Measurements from ENCODE around the gene CLPTM1. TPM values are rescaled to one million over a fixed set of nuclear protein-coding genes. Genes with fewer than 3 reads are reported as not detected.

The CLPTM1 gene
- total RNA-seq, 1 donor from 2014 or later: 98.8 TPM

DNA sequence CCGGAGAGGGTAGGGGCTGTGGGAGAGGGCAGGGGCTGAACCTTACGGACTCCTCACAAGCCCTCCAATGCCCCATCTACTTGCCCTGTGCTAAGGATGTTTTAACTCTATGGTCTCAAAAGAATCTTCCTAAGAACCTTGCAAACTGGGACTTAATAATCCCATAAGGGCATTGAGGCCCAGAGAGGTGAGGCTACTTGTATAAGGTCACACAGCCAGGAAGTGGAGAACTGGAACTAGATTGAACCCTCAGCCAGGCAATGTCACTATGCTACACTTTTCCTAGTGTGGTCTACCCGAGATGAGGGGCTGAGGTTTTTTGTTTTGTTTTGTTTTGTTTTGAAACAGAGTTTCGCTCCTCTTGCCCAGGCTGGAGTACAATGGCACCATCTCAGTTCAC lies 23.6 kb upstream of the CLPTM1 start:
- Mint-ChIP-seq H3K27ac (no peak overlapping the region), H3K4me3 (ENCODE audit: low read depth) (no peak overlapping the region), H3K27me3 (no peaks in the 10 kb centered on the region), H3K4me1 (ENCODE audit: low read depth) (peaks cover 17% of the 10 kb centered on the region), H3K36me3 (ENCODE audit: insufficient read depth) (no peaks in the 10 kb centered on the region), H3K9me3 (ENCODE audit: low read depth) (no peaks in the 10 kb centered on the region)
- no peak for DNase-seq (ENCODE audit: low spot score, unreplicated experiment)
- TF ChIP-seq, protein P1, sequence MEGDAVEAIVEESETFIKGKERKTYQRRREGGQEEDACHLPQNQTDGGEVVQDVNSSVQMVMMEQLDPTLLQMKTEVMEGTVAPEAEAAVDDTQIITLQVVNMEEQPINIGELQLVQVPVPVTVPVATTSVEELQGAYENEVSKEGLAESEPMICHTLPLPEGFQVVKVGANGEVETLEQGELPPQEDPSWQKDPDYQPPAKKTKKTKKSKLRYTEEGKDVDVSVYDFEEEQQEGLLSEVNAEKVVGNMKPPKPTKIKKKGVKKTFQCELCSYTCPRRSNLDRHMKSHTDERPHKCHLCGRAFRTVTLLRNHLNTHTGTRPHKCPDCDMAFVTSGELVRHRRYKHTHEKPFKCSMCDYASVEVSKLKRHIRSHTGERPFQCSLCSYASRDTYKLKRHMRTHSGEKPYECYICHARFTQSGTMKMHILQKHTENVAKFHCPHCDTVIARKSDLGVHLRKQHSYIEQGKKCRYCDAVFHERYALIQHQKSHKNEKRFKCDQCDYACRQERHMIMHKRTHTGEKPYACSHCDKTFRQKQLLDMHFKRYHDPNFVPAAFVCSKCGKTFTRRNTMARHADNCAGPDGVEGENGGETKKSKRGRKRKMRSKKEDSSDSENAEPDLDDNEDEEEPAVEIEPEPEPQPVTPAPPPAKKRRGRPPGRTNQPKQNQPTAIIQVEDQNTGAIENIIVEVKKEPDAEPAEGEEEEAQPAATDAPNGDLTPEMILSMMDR (IDR thresholded peaks at IDR 0.05; ENCODE audit: unreplicated experiment): no peak

DNA sequence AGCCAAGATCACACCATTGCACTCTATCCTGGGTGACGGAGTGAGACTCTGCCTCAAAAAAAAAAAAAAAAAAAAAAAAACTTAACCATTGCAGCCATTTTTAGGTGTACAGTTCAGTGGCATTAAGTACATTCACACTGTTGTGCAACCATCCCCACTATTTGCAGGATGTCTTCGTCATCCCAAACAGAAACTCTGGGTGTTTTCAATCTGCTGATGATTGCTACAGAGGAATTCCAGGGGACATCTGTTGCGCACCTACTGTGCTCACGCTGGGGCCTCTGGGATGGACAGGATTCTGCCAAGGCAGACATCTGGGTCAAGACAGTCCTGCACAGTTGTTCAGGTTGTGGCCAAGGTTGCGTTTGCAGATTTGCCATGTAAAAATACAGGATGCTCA lies 15.5 kb upstream of the CLPTM1 start:
- no peak overlapping the region for H3K27ac Mint-ChIP-seq
- H3K36me3 Mint-ChIP-seq (ENCODE audit: insufficient read depth): no peaks in the 10 kb centered on the region
- H3K4me1 Mint-ChIP-seq (ENCODE audit: low read depth): peaks cover 6% of the 10 kb centered on the region
- TF ChIP-seq, protein P1 (IDR thresholded peaks at IDR 0.05; ENCODE audit: unreplicated experiment): no peak
- H3K9me3 Mint-ChIP-seq (ENCODE audit: low read depth): no peaks in the 10 kb centered on the region
- H3K4me3 Mint-ChIP-seq (ENCODE audit: low read depth): no peak overlapping the region
- DNase-seq (ENCODE audit: low spot score, unreplicated experiment): no peak
- H3K27me3 Mint-ChIP-seq: no peaks in the 10 kb centered on the region

DNA sequence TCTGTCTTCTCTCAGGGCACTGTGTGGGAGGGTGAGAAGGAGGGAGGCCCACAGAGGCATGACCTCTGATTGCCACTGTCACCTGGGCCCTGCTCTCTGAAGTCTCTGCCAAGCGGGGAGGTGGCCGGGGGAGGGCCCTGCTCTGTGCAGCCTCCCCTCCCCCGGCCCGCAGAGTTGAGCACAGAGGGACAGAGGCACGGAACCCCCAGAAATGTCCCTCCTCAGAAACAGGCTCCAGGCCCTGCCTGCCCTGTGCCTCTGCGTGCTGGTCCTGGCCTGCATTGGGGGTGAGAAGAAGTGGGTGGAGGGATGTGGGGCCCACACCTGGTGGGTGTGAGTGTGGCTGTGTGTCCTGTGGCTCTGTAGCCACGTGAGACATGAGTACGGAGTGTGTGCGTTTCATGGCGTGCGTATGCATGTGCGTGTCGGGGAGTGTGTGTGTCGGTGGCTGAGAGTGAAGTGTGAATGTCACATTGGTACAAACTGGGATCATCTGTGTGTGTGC lies 13.1 kb upstream of the CLPTM1 start, which contains the start of gene APOC4:
APOC4 (plus strand) TSS at position 171 of the 505 bp plus-strand sequence; CDS start at position 212, 41 bp downstream.
- TF ChIP-seq, protein P1 (IDR thresholded peaks at IDR 0.05; ENCODE audit: unreplicated experiment): no peak
- no peak for DNase-seq (ENCODE audit: low spot score, unreplicated experiment)
- Mint-ChIP-seq H3K36me3 (ENCODE audit: insufficient read depth) (no peaks in the 10 kb centered on the region), H3K27ac (peak within 1 kb of the TSS; percentile 21), H3K4me3 (ENCODE audit: low read depth) (no peak within 1 kb of the TSS), H3K9me3 (ENCODE audit: low read depth) (no peaks in the 10 kb centered on the region), H3K4me1 (ENCODE audit: low read depth) (no peaks in the 10 kb centered on the region), H3K27me3 (no peaks in the 10 kb centered on the region)

DNA sequence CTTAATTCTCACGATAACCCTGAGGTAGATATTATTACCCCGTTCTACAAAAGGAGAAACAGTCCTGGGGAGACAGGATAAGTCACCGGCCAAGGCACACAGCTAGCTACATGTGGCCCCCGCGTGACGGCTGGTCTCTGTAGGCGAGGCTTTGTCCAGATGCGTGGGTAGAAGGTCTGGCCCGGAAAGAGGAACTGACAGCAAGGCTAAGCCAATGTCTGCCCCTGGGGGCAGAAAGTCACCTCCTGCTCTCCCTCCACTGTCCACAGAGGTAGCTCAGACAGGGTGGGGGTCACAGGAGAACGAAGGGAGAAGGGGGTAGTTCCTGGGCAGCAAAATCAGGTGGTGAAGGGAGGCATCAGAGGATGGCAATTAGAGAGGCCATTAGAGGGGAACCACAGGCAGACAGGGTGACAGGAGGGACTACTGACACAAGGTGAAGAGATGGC lies 11.4 kb upstream of the CLPTM1 start:
- TF ChIP-seq, protein P1 (IDR thresholded peaks at IDR 0.05; ENCODE audit: unreplicated experiment): no peak
- H3K4me1 Mint-ChIP-seq (ENCODE audit: low read depth): no peaks in the 10 kb centered on the region
- DNase-seq (ENCODE audit: low spot score, unreplicated experiment): no peak
- H3K27ac Mint-ChIP-seq: no peak overlapping the region
- H3K27me3 Mint-ChIP-seq: no peaks in the 10 kb centered on the region
- no peak overlapping the region for H3K4me3 Mint-ChIP-seq (ENCODE audit: low read depth)
- H3K36me3 Mint-ChIP-seq (ENCODE audit: insufficient read depth): no peaks in the 10 kb centered on the region
- no peaks in the 10 kb centered on the region for H3K9me3 Mint-ChIP-seq (ENCODE audit: low read depth)

DNA sequence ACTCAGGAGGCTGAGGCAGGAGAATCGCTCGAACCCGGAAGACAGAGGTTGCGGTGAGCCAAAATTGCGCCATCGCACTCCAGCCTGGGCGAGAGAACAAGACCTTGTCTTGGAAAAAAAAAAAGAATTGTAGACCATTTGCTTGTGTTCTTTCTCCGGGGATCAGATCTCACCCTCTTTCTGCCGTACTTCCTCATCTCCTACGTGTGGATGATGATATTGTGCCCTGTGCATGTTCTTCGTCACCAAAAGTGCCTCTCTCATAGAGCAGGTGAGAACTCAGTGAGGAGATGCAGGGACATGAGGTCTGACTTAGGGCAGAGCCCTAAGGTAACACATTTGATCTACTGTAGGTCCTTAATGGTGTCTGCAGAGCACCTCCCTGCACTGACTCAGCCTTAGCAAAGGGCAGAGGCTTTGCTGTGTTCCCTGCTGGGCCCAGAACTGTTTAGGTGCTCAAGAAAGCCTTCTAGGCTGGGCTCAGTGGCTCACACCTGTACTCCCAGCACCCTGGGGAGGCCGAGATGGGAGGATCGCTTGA lies 8.1 kb upstream of the CLPTM1 start:
- Mint-ChIP-seq H3K27me3 (no peaks in the 10 kb centered on the region), H3K9me3 (ENCODE audit: low read depth) (no peaks in the 10 kb centered on the region), H3K36me3 (ENCODE audit: insufficient read depth) (no peaks in the 10 kb centered on the region), H3K4me3 (ENCODE audit: low read depth) (no peak overlapping the region), H3K4me1 (ENCODE audit: low read depth) (peaks cover 2% of the 10 kb centered on the region), H3K27ac (no peak overlapping the region)
- TF ChIP-seq, protein P1 (IDR thresholded peaks at IDR 0.05; ENCODE audit: unreplicated experiment): no peak
- DNase-seq (ENCODE audit: low spot score, unreplicated experiment): no peak

Measured in progenitor cell of endocrine pancreas (in vitro differentiated cells).